GM12878 (cell line): ENCODE measurements around the gene GRIK4. TPM values are rescaled to one million over a fixed set of nuclear protein-coding genes. Genes with fewer than 3 reads are reported as not detected.

Experiments
- ATAC-seq: fragments of 200-7000 bp; cut with Tn5 transposase; 3 replicates; pipeline ENCODE4 v1.9.1; 2020; ENCODE audit warnings: mild to moderate bottlenecking, moderate library complexity
- BruUV-seq: library from RNA; stranded (reverse); fragments of 400-500 nt; replicated peaks from 2 replicates; lab custom pipeline; 2021; lab: Mats Ljungman, UMichigan
- CTCF ChIA-PET: fragments of 300-600 bp; sonication (Branson Sonifier 250); formaldehyde crosslinking; extraction: SDS; loops from one replicate; lab custom pipeline; 2021; ENCODE audit warnings: inconsistent platforms; lab: Yijun Ruan, JAX
- POLR2A ChIA-PET: fragments of 350-600 bp; formaldehyde crosslinking; extraction: SDS; loops from one replicate; lab custom pipeline; 2021; ENCODE audit warnings: inconsistent platforms; lab: Charles Lee
- RAD21 ChIA-PET: fragments of 300-600 bp; sonication (Branson Sonifier 250); formaldehyde crosslinking; loops from one replicate; lab custom pipeline; 2023; ENCODE audit warnings: antibody characterized with exemption; ENCODE audit not compliant: unreplicated experiment; lab: Charles Lee
- SMC1A ChIA-PET: fragments of 300-600 bp; sonication (Branson Sonifier 250); formaldehyde crosslinking; loops from one replicate; lab custom pipeline; 2023; ENCODE audit not compliant: unreplicated experiment, uncharacterized antibody; lab: Charles Lee
- DNase-seq: peaks from one replicate; pipeline ENCODE4 v3.0.0-alpha.2; 2011; ENCODE audit warnings: low read depth, low spot score
- FAIRE-seq: peaks from 3 replicates; lab custom pipeline; 2011; peaks lifted over from hg19 to GRCh38; lab: Jason Lieb, UNC
- H2AFZ ChIP-seq: 2 replicates; pipeline ENCODE4 v1.6.0; 2011; ENCODE audit warnings: low read depth, low read length, control low read depth; ENCODE audit not compliant: control insufficient read depth
- H3K27ac ChIP-seq: 2 replicates; pipeline ENCODE4 v1.5.1; 2011; ENCODE audit warnings: control low read depth; ENCODE audit not compliant: control insufficient read depth, insufficient read depth
- H3K27me3 ChIP-seq, 2 experiments: replicated peaks in 1 of 2; 2 replicates each; pipeline versions ENCODE4 v1.6.0 to v1.6.1; 2011; ENCODE audit warnings: low read length in 1 of 2; ENCODE audit not compliant: control insufficient read depth in 2 of 2, insufficient read depth in 2 of 2
- H3K36me3 ChIP-seq, 2 experiments: 2 replicates each; pipeline ENCODE4 v1.5.1; 2011; ENCODE audit warnings: low read length in 1 of 2; ENCODE audit not compliant: control insufficient read depth in 2 of 2, insufficient read depth in 2 of 2
- H3K4me1 ChIP-seq: 2 replicates; pipeline ENCODE4 v1.6.1; 2011; ENCODE audit warnings: mild to moderate bottlenecking, low read length, moderate library complexity, mixed read lengths; ENCODE audit not compliant: control insufficient read depth, insufficient read depth
- H3K4me2 ChIP-seq: 2 replicates; pipeline ENCODE4 v1.6.0; 2011; ENCODE audit warnings: control low read depth; ENCODE audit not compliant: control insufficient read depth, insufficient read depth
- H3K4me3 ChIP-seq: fragments of 200-600 bp; sonication (generic); 2 replicates; pipeline ENCODE4 v1.5.1; 2016
- H3K79me2 ChIP-seq: 2 replicates; pipeline ENCODE4 v1.6.0; 2011; ENCODE audit warnings: low read length; ENCODE audit not compliant: control insufficient read depth, insufficient read depth
- H3K9ac ChIP-seq: 2 replicates; pipeline ENCODE4 v1.8.0; 2011; ENCODE audit warnings: low read length, control low read depth, mixed read lengths; ENCODE audit not compliant: control insufficient read depth, insufficient read depth
- H3K9me3 ChIP-seq: replicated peaks from 3 replicates; pipeline ENCODE4 v1.5.1; 2011; ENCODE audit warnings: mild to moderate bottlenecking, low read length; ENCODE audit not compliant: control insufficient read depth, insufficient read depth
- H4K20me1 ChIP-seq: 2 replicates; pipeline ENCODE4 v1.6.0; 2011; ENCODE audit not compliant: control insufficient read depth, insufficient read depth
- BCL11A ChIP-seq: IDR thresholded peaks from 2 replicates; pipeline ENCODE4 v1.6.1; 2011; ENCODE audit warnings: low read depth, low read length
- BMI1 ChIP-seq: fragments of 450-650 bp; IDR thresholded peaks from 2 replicates; pipeline ENCODE4 v1.6.1; 2016; ENCODE audit warnings: mild to moderate bottlenecking, moderate library complexity, borderline replicate concordance
- CEBPZ ChIP-seq: fragments of 150-350 bp; IDR thresholded peaks from 2 replicates; pipeline ENCODE4 v1.6.1; 2016; ENCODE audit warnings: low read depth, low read length
- E2F4 ChIP-seq: IDR thresholded peaks from 2 replicates; pipeline ENCODE4 v1.6.1; 2012; ENCODE audit warnings: low read depth, low read length, improper control_type of control experiment
- E4F1 ChIP-seq: fragments of 450-650 bp; IDR thresholded peaks from 2 replicates; pipeline ENCODE4 v1.6.1; 2018; ENCODE audit warnings: borderline replicate concordance, mild to moderate bottlenecking; ENCODE audit not compliant: partially characterized antibody
- IRF4 ChIP-seq: IDR thresholded peaks from 2 replicates; pipeline ENCODE4 v1.6.1; 2011; ENCODE audit warnings: low read depth, low read length
- MYB ChIP-seq: fragments of 150-350 bp; IDR thresholded peaks from 2 replicates; pipeline ENCODE4 v1.6.1; 2014; ENCODE audit warnings: mild to moderate bottlenecking, low read depth, low read length, borderline replicate concordance
- NKRF ChIP-seq: fragments of 450-650 bp; conservative IDR thresholded peaks from 2 replicates; pipeline ENCODE4 v1.6.1; 2017; ENCODE audit warnings: mild to moderate bottlenecking, moderate library complexity
- PAX8 ChIP-seq: fragments of 450-650 bp; IDR thresholded peaks from 2 replicates; pipeline ENCODE4 v1.6.1; 2017; ENCODE audit warnings: mild to moderate bottlenecking, moderate library complexity
- RAD21 ChIP-seq: IDR thresholded peaks from 2 replicates; pipeline ENCODE4 v1.6.1; 2011; ENCODE audit warnings: mild to moderate bottlenecking, low read depth, low read length, moderate library complexity; ENCODE audit not compliant: insufficient read depth
- RAD51 ChIP-seq: fragments of 450-650 bp; IDR thresholded peaks from 2 replicates; pipeline ENCODE4 v1.6.1; 2016; ENCODE audit warnings: moderate library complexity, mild to moderate bottlenecking, inconsistent platforms
- RELA ChIP-seq: fragments of 450-650 bp; IDR thresholded peaks from 2 replicates; pipeline ENCODE4 v1.8.0; 2014; ENCODE audit warnings: borderline replicate concordance; ENCODE audit not compliant: partially characterized antibody
- SPI1 ChIP-seq: IDR thresholded peaks from 2 replicates; pipeline ENCODE4 v1.6.1; 2011; ENCODE audit warnings: low read depth, mild to moderate bottlenecking, low read length, moderate library complexity, borderline replicate concordance; ENCODE audit not compliant: insufficient read depth
- SRF ChIP-seq, 2 experiments: IDR thresholded peaks; 2 replicates each; pipeline ENCODE4 v1.6.1; 2011; ENCODE audit warnings: low read depth in 2 of 2, low read length in 2 of 2, mild to moderate bottlenecking in 1 of 2, moderate library complexity in 1 of 2
- YBX1 ChIP-seq: fragments of 450-650 bp; IDR thresholded peaks from 2 replicates; pipeline ENCODE4 v1.6.1; 2016; ENCODE audit warnings: antibody characterized with exemption
- ZNF274 ChIP-seq: IDR thresholded peaks from one replicate; pipeline ENCODE4 v1.8.0; 2011; ENCODE audit not compliant: insufficient read length, insufficient read depth
- ZNF622 ChIP-seq: fragments of 450-650 bp; IDR thresholded peaks from 2 replicates; pipeline ENCODE4 v1.6.1; 2017; ENCODE audit warnings: mild to moderate bottlenecking, inconsistent platforms
- WGBS: methylation state at CpG from one replicate; pipeline ENCODE4 v1.1.6; 2016; ENCODE audit warnings: low lambda C conversion rate; ENCODE audit not compliant: insufficient replicate concordance, insufficient coverage; ENCODE audit errors: missing lambda C conversion rate; 5-methylcytosine and 5-hydroxymethylcytosine counted together
- in situ Hi-C: fragments of 300-500 bp; cut with MboI; formaldehyde crosslinking; loops from 9 replicates; pipeline ENCODE4 v1.14.3; 2018; ENCODE audit warnings: mixed read lengths
- intact Hi-C: fragments of 100-400 bp; cut with micrococcal nuclease; formaldehyde crosslinking; loops from one replicate; pipeline ENCODE4 v1.14.2; 2022; ENCODE audit not compliant: unreplicated experiment
- polyA plus RNA-seq, 11 experiments: library from polyadenylated mRNA; depleted of rRNA in 4 of 11; unstranded in 6 of 11; stranded (reverse) in 5 of 11; fragments of >200 nt; fragmentation: Nextera tagmentation in 4 of 11; fragmentation: Illumina TruSeq in 1 of 11; extraction: Ambion mirVana in 4 of 11; extraction: Trizol in 1 of 11; gene quantifications; 1 replicate in 1 of 11; 2 replicates in 10 of 11; pipeline versions ENCODE4 v1.2.1 to v1.2.3, GENCODE V29; 2011 to 2016; ENCODE audit warnings: inconsistent platforms in 2 of 11, missing spikeins in 2 of 11, low read depth in 1 of 11
- total RNA-seq, 4 experiments: library from RNA; depleted of rRNA in 3 of 4; stranded (reverse); fragments of >200 nt in 3 of 4; fragmentation: Illumina TruSeq in 1 of 4; extraction: Trizol in 1 of 4; gene quantifications; 2 replicates each; pipeline versions ENCODE4 v1.2.1 to v1.2.3, GENCODE V29; 2013 to 2021

The GRIK4 gene
- total and polyA plus RNA-seq, 10 of the 15 experiments (the other 5 are each of a cell fraction or from before 2014, with no cell fraction given): 0.33 to 3.6 (median 0.72) TPM

- Histone ChIP-seq H4K20me1 (no peaks in the 10 kb centered on the region), H3K79me2 (no peaks in the 10 kb centered on the region), H3K27ac (no peak overlapping the region), H3K4me1 (no peaks in the 10 kb centered on the region), H3K9me3 (no peaks in the 10 kb centered on the region; the same call in 1 of the 3 replicates), H3K4me2 (no peak overlapping the region), H2AFZ (no peak overlapping the region), H3K9ac (no peak overlapping the region), H3K27me3 (no peaks in the 10 kb centered on the region), H3K4me3 (no peak overlapping the region), H3K36me3 (no peaks in the 10 kb centered on the region; a peak in 1 of 4 replicates)
- 44% methylated on average over 4 of the region's 4 CpGs for WGBS
- POLR2A ChIA-PET: no interaction called here
- intact Hi-C loops: no loop called here
- SMC1A ChIA-PET: no interaction called here
- FAIRE-seq (no peak), DNase-seq (no peak), ATAC-seq (peak; percentile 90)
- RAD21 ChIA-PET: no interaction called here
- in situ Hi-C loops: no loop called here
- BruUV-seq: no TSS peak
- CTCF ChIA-PET: no interaction called here
- no peak for TF ChIP-seq RELA
- no peak for TF ChIP-seq E2F4
- TF ChIP-seq BMI1: no peak
- TF ChIP-seq IRF4: no peak
- TF ChIP-seq PAX8: no peak
- TF ChIP-seq NKRF: no peak
- no peak for TF ChIP-seq E4F1
- no peak for TF ChIP-seq RAD21
- TF ChIP-seq SPI1: no peak
- no peak for TF ChIP-seq ZNF274
- no peak for TF ChIP-seq ZNF622
- no peak for TF ChIP-seq SRF (IDR thresholded peaks at IDR 0.05; ENCODE audit: low read depth in 2 of 2, low read length in 2 of 2)
- no peak for TF ChIP-seq MYB
- TF ChIP-seq YBX1: no peak
- TF ChIP-seq CEBPZ: no peak
- no peak for TF ChIP-seq BCL11A
- TF ChIP-seq RAD51: no peak
These were observed 212.2 kb downstream of the GRIK4 start for GRCh38 chr11:120723751-120724150.
